H1 (cell line): Measurements from ENCODE around the gene GEMIN7. TPM values are rescaled to one million over a fixed set of nuclear protein-coding genes. Genes with fewer than 3 reads are reported as not detected.

Experiments
- CTCF ChIA-PET: fragments of 300-600 bp; sonication (Branson Sonifier 250); formaldehyde crosslinking; loops from one replicate; lab custom pipeline; 2021; ENCODE audit not compliant: partially characterized antibody; lab: Charles Lee
- POLR2A ChIA-PET: fragments of 300-600 bp; sonication (Branson Sonifier 250); formaldehyde crosslinking; loops from one replicate; lab custom pipeline; 2021; ENCODE audit warnings: inconsistent platforms; ENCODE audit not compliant: partially characterized antibody; lab: Charles Lee
- DNase-seq, 2 experiments: peaks; one replicate each; pipeline versions ENCODE4 v3.0.0 to v3.0.0-alpha.2; 2010 to 2022; ENCODE audit warnings: low spot score in 2 of 2, low read depth in 1 of 2, mixed read lengths in 1 of 2
- FAIRE-seq: peaks from 2 replicates; lab custom pipeline; 2011; peaks lifted over from hg19 to GRCh38; lab: Jason Lieb, UNC
- H2AFZ ChIP-seq: 2 replicates; pipeline ENCODE4 v1.8.1; 2012; ENCODE audit warnings: low read length, inconsistent platforms
- H2AK5ac ChIP-seq: 2 replicates; pipeline ENCODE4 v1.6.1; 2013; ENCODE audit warnings: low read depth, low read length
- H2BK120ac ChIP-seq: replicated peaks from 2 replicates; pipeline ENCODE3; 2013; ENCODE audit warnings: low read depth, low read length, inconsistent platforms
- H2BK12ac ChIP-seq: 2 replicates; pipeline ENCODE4 v1.6.1; 2013; ENCODE audit warnings: low read depth, low read length
- H2BK15ac ChIP-seq: 2 replicates; pipeline ENCODE4 v1.6.1; 2013; ENCODE audit warnings: low read length
- H2BK20ac ChIP-seq: 2 replicates; pipeline ENCODE4 v1.6.1; 2013; ENCODE audit warnings: low read length
- H2BK5ac ChIP-seq: 2 replicates; pipeline ENCODE4 v1.6.1; 2013; ENCODE audit warnings: low read depth, low read length
- H3K14ac ChIP-seq: 2 replicates; pipeline ENCODE4 v1.6.1; 2013; ENCODE audit warnings: inconsistent platforms; ENCODE audit not compliant: insufficient read length
- H3K18ac ChIP-seq: 2 replicates; pipeline ENCODE4 v1.6.1; 2013; ENCODE audit warnings: low read length; ENCODE audit errors: extremely low read depth
- H3K23ac ChIP-seq: 2 replicates; pipeline ENCODE4 v1.6.1; 2013; ENCODE audit warnings: inconsistent platforms; ENCODE audit not compliant: insufficient read length
- H3K23me2 ChIP-seq: 2 replicates; pipeline ENCODE4 v1.6.1; 2013; ENCODE audit warnings: low read depth, low read length
- H3K27ac ChIP-seq: 2 replicates; pipeline ENCODE4 v1.6.1; 2011; ENCODE audit warnings: low read depth, low read length, inconsistent platforms
- H3K27me3 ChIP-seq, 4 experiments: replicated peaks in 1 of 4; 1 replicate in 1 of 4; 2 replicates in 3 of 4; pipeline versions ENCODE4 v1.6.1 to v1.8.1; 2011 to 2013; ENCODE audit warnings: low read length in 3 of 4, mild to moderate bottlenecking in 3 of 4, inconsistent platforms in 2 of 4, mixed read lengths in 2 of 4, moderate library complexity in 1 of 4; ENCODE audit not compliant: control insufficient read depth in 3 of 4, insufficient read depth in 3 of 4; ENCODE audit errors: extremely low read depth in 1 of 4
- H3K36me3 ChIP-seq, 4 experiments: 2 replicates each; pipeline versions ENCODE4 v1.6.1 to v1.8.1; 2011 to 2013; ENCODE audit warnings: mild to moderate bottlenecking in 4 of 4, low read length in 3 of 4, moderate library complexity in 2 of 4, control low read depth in 1 of 4, inconsistent platforms in 1 of 4; ENCODE audit not compliant: insufficient read depth in 4 of 4, control insufficient read depth in 2 of 4
- H3K4ac ChIP-seq: replicated peaks from 2 replicates; pipeline ENCODE3; 2013; ENCODE audit warnings: low read length, low read depth, mixed read lengths, inconsistent platforms; ENCODE audit not compliant: insufficient read length
- H3K4me1 ChIP-seq, 4 experiments: replicated peaks in 1 of 4; 1 replicate in 1 of 4; 2 replicates in 3 of 4; pipeline versions ENCODE4 v1.6.1 to v1.8.1; 2011 to 2013; ENCODE audit warnings: low read length in 3 of 4, inconsistent platforms in 2 of 4, mixed read lengths in 1 of 4; ENCODE audit not compliant: insufficient read depth in 4 of 4, control insufficient read depth in 3 of 4
- H3K4me2 ChIP-seq, 2 experiments: 2 replicates each; pipeline versions ENCODE4 v1.6.1 to v1.8.1; 2011 to 2013; ENCODE audit warnings: low read depth in 2 of 2, low read length in 2 of 2, control low read depth in 1 of 2, inconsistent platforms in 1 of 2, mild to moderate bottlenecking in 1 of 2; ENCODE audit not compliant: insufficient read depth in 1 of 2
- H3K4me3 ChIP-seq, 4 experiments: fragments of 200-600, 300-600 bp in 1 of 4; sonication (generic), shearing (Covaris generic), sonication (Bioruptor Twin) in 1 of 4; 2 replicates each; pipeline versions ENCODE4 v1.5.1 to v1.8.1; 2011 to 2016; ENCODE audit warnings: low read length in 4 of 4, low read depth in 3 of 4, control low read depth in 2 of 4, inconsistent platforms in 2 of 4, mild to moderate bottlenecking in 2 of 4, mixed read lengths in 1 of 4, moderate library complexity in 1 of 4; ENCODE audit not compliant: insufficient read depth in 2 of 4; ENCODE audit errors: extremely low read depth in 1 of 4
- H3K56ac ChIP-seq: replicated peaks from 2 replicates; pipeline ENCODE3; 2013; ENCODE audit warnings: low read depth, mild to moderate bottlenecking, mixed read lengths, low read length, inconsistent platforms; ENCODE audit not compliant: insufficient read length
- H3K79me1 ChIP-seq: 2 replicates; pipeline ENCODE4 v1.6.1; 2013; ENCODE audit warnings: low read depth, low read length, control low read depth
- H3K79me2 ChIP-seq, 2 experiments: 2 replicates each; pipeline versions ENCODE4 v1.6.1 to v1.8.1; 2012 to 2013; ENCODE audit warnings: low read length in 2 of 2, mild to moderate bottlenecking in 2 of 2, inconsistent platforms in 1 of 2; ENCODE audit not compliant: insufficient read depth in 2 of 2, control insufficient read depth in 1 of 2
- H3K9ac ChIP-seq, 4 experiments: replicated peaks in 1 of 4; 1 replicate in 1 of 4; 2 replicates in 3 of 4; pipeline versions ENCODE4 v1.6.1 to v1.8.1; 2011 to 2013; ENCODE audit warnings: low read depth in 3 of 4, low read length in 3 of 4, control low read depth in 2 of 4, mild to moderate bottlenecking in 2 of 4, moderate library complexity in 2 of 4, inconsistent platforms in 1 of 4; ENCODE audit errors: extremely low read depth in 1 of 4
- H3K9me3 ChIP-seq, 2 experiments: 2 replicates each; pipeline versions ENCODE4 v1.6.1 to v1.8.1; 2012 to 2013; ENCODE audit warnings: mild to moderate bottlenecking in 2 of 2, moderate library complexity in 2 of 2, control low read depth in 1 of 2, inconsistent platforms in 1 of 2, low read depth in 1 of 2, low read length in 1 of 2, mixed read lengths in 1 of 2; ENCODE audit not compliant: insufficient read depth in 2 of 2
- H4K20me1 ChIP-seq, 2 experiments: replicated peaks in 1 of 2; 2 replicates each; pipeline versions ENCODE3 to v1.8.1; 2011 to 2013; ENCODE audit warnings: inconsistent platforms in 2 of 2, low read length in 2 of 2, mild to moderate bottlenecking in 1 of 2; ENCODE audit not compliant: insufficient read depth in 2 of 2, control insufficient read depth in 1 of 2
- H4K5ac ChIP-seq: 2 replicates; pipeline ENCODE4 v1.6.1; 2013; ENCODE audit warnings: low read length, low read depth, mixed read lengths, inconsistent platforms; ENCODE audit not compliant: insufficient read length
- H4K8ac ChIP-seq: 2 replicates; pipeline ENCODE4 v1.8.0; 2013; ENCODE audit warnings: mild to moderate bottlenecking, moderate library complexity, low read length, inconsistent platforms; ENCODE audit not compliant: insufficient read depth; ENCODE audit errors: extremely low read depth
- H4K91ac ChIP-seq: replicated peaks from 2 replicates; pipeline ENCODE3; 2013; ENCODE audit warnings: low read length, mixed read lengths, inconsistent platforms; ENCODE audit not compliant: insufficient read length
- GABPA ChIP-seq: IDR thresholded peaks from 2 replicates; pipeline ENCODE4 v1.6.1; 2011; ENCODE audit warnings: mild to moderate bottlenecking, low read length, moderate library complexity, borderline replicate concordance; ENCODE audit not compliant: insufficient read depth
- NRF1 ChIP-seq: IDR thresholded peaks from 2 replicates; pipeline ENCODE4 v1.6.1; 2011; ENCODE audit warnings: mild to moderate bottlenecking, low read depth, low read length, improper control_type of control experiment
- POLR2A ChIP-seq, 2 experiments: IDR thresholded peaks; 1 replicate in 1 of 2; 2 replicates in 1 of 2; pipeline ENCODE4 v1.6.1; 2011; ENCODE audit warnings: low read depth in 2 of 2, low read length in 2 of 2, mild to moderate bottlenecking in 2 of 2; ENCODE audit errors: control extremely low read depth in 1 of 2
- SRF ChIP-seq: IDR thresholded peaks from 2 replicates; pipeline ENCODE4 v1.6.1; 2011; ENCODE audit warnings: mild to moderate bottlenecking, low read depth, low read length, moderate library complexity
- WGBS, 2 experiments: shearing (Covaris generic) in 1 of 2; methylation state at CpG; one replicate each; pipeline versions ENCODE4 v1.1.6 to v1.1.7; 2013 to 2015; ENCODE audit warnings: low lambda C conversion rate in 2 of 2, mixed read lengths in 2 of 2, inconsistent platforms in 1 of 2, low coverage in 1 of 2, missing lambda C conversion rate in 1 of 2; ENCODE audit not compliant: insufficient replicate concordance in 2 of 2, insufficient coverage in 1 of 2, insufficient read length in 1 of 2; ENCODE audit errors: extremely low coverage in 1 of 2, missing lambda C conversion rate in 1 of 2; 5-methylcytosine and 5-hydroxymethylcytosine counted together
- polyA plus RNA-seq, 7 experiments: library from polyadenylated mRNA; depleted of rRNA in 3 of 7; stranded (reverse) in 5 of 7; unstranded in 2 of 7; fragments of >200 nt in 5 of 7; fragments of 200-250 nt in 2 of 7; gene quantifications; 1 replicate in 5 of 7; 2 replicates in 1 of 7; 4 replicates in 1 of 7; pipeline versions ENCODE4 v1.2.1 to v1.2.3, GENCODE V29; 2011 to 2013; ENCODE audit warnings: missing spikeins in 2 of 7, mixed read lengths in 2 of 7
- total RNA-seq: library from RNA; stranded (reverse); fragmentation: NEBNext Ultra II Directional; extraction: Animal tissue kit (Norgen Biotek cat#: 25700); gene quantifications from 2 replicates; pipeline ENCODE4 v1.2.1, GENCODE V29; 2021

The GEMIN7 gene
- total and polyA plus RNA-seq, 2 of the 8 experiments (the other 6 are each of a cell fraction or from before 2014, with no cell fraction given), result 48.0 to 91.6 TPM

DNA sequence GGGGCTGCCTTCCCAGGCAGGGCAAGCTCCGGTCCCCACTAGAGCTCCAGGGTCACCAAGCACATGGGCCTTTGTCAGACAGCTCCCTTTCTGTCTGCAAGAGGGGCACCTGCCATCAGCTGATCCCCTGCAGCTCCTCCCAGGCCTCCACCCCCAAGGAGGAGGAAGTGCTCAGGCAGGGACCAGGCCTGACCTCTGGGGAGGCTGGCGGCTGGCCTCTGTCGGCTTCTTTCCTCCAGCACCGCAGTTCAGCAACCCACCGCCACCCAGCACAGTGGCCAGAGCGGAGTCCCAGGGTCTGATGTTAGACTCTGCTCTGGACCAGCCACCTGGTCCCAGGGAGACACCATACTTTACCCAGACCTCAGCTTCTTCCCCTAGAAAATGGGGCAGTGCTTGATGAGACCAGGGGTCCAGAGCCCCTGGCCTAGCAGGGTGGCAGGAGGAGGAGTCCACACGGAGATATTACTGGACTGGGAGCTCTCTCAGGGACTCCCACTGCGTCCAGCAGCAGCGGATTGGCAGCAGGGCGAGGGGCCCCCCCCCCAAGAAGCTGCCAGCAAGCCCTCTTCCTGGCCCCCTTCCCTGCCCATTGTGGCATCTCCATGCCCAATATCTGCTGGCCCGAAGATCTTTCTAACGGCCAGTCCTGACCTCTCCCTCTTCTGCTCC lies 57.6 kb downstream of the GEMIN7 start:
- Histone ChIP-seq H3K4me2 (no peak overlapping the region), H2BK12ac (no peak overlapping the region), H3K4me3 (no peak overlapping the region), H2BK20ac (0 out of 2 replicates have a peak overlapping the region, but pooled peaks have one; percentile 40), H3K4me1 (peaks cover 0 to 18% (median 8%) of the 10 kb centered on the region in 4 experiments; a peak in 5 of 7 replicates), H2AFZ (no peak overlapping the region), H4K8ac (no peak overlapping the region; the same call in 1 of the 2 replicates), H4K20me1 (peaks cover 8 to 11% of the 10 kb centered on the region in 2 experiments), H3K23me2 (no peaks in the 10 kb centered on the region), H3K14ac (no peak overlapping the region), H3K4ac (peak overlapping the region; percentile 40), H3K23ac (no peak overlapping the region), H3K27ac (peak overlapping the region; percentile 30), H3K79me2 (peaks cover 0 to 30% of the 10 kb centered on the region in 2 experiments; a peak in 1 of 4 replicates), H3K56ac (no peak overlapping the region), H3K18ac (peak overlapping the region; percentile 7; the same call in 1 of the 2 replicates), H3K9ac (no peak overlapping the region; a peak in 1 of 7 replicates), H3K27me3 (no peaks in the 10 kb centered on the region; a peak in 1 of 7 replicates), H2BK15ac (no peak overlapping the region), H3K79me1 (peaks cover 23% of the 10 kb centered on the region), H2BK5ac (peak overlapping the region; percentile 31; the same call in 1 of the 2 replicates), H2AK5ac (no peak overlapping the region), H2BK120ac (no peak overlapping the region), H3K36me3 (peaks cover 0 to 3% (median 0%) of the 10 kb centered on the region in 4 experiments; a peak in 1 of 8 replicates), H3K9me3 (no peaks in the 10 kb centered on the region), H4K91ac (peak overlapping the region; percentile 58), H4K5ac (no peak overlapping the region)
- ChIA-PET CTCF (interaction anchor here (0.8 to 4.2 kb wide), 11 partner anchors 10 to 51 kb away, joined by 3 to 27 read pairs (median 5); no protein-coding TSS in a partner anchor), POLR2A (interaction anchor here (0.6 to 2.1 kb wide), 8 partner anchors 10 to 116 kb away, joined by 3 to 7 read pairs (median 4); no protein-coding TSS in a partner anchor)
- WGBS, 2 experiments, result 90% methylated on average over 12 of the region's 12 CpGs; no CpG with 5 or more reads in 1 of the 2 experiments
- no peak for FAIRE-seq
- TF ChIP-seq SRF, result no peak
- TF ChIP-seq GABPA, result no peak
- no peak for TF ChIP-seq POLR2A (IDR thresholded peaks at IDR 0.05; ENCODE audit: control extremely low read depth in 1 of 2, low read depth in 2 of 2, low read length in 2 of 2)
- TF ChIP-seq NRF1, result no peak
- no peak for DNase-seq
